ENCODE results near the gene LMOD1. TPM values are rescaled to one million over a fixed set of nuclear protein-coding genes. Genes with fewer than 3 reads are reported as not detected.
A peak's percentile ranks its signal among the peaks of the same experiment; 100 is the strongest.

Gene LMOD1
- polyA plus RNA-seq, 1 of the 3 experiments (the other 2 are of a cell fraction), result 2.7 TPM

- TF ChIP-seq PBX3 (IDR thresholded peaks at IDR 0.05), result no peak
- TF ChIP-seq JUND (IDR thresholded peaks at IDR 0.05), result peak; percentile 29; the same call in 1 of the 2 replicates
- no peak for TF ChIP-seq EZH2phosphoT487 (IDR thresholded peaks at IDR 0.05; ENCODE audit: borderline replicate concordance, low read depth)
Observed at GRCh38 chr1:201917362-201918033, 28.9 kb downstream of the LMOD1 start (continued).

GRCh38 chr1:201916649-201917249, 29.6 kb downstream of the LMOD1 start:
- no peaks in the 10 kb centered on the region for H3K27me3 ChIP-seq (ENCODE audit: insufficient read depth)
- no peaks in the 10 kb centered on the region for H3K9me3 ChIP-seq
- H3K4me3 ChIP-seq (ENCODE audit: low read depth in 2 of 2, low read length in 1 of 2), result no peak overlapping the region; a peak in 2 of 4 replicates
- WGBS (ENCODE audit: low lambda C conversion rate), result 4% methylated on average over 11 of the region's 11 CpGs
- H3K9me2 ChIP-seq, result no peaks in the 10 kb centered on the region
- H3K27ac ChIP-seq (ENCODE audit: low read depth in 2 of 2, low read length in 1 of 2), result peak overlapping the region; percentile 53 to 81
- H3K9ac ChIP-seq, result peak overlapping the region; percentile 5; the same call in 1 of the 2 replicates
- DNase-seq, result peak; percentile 84
- peak overlapping the region; percentile 69 for H3K4me2 ChIP-seq
- CTCF ChIA-PET, result interaction anchor here (0.9 to 4.2 kb wide), 7 partner anchors 18 to 87 kb away, joined by 3 to 28 read pairs (median 4); no protein-coding TSS in a partner anchor
- no peaks in the 10 kb centered on the region for H4K20me1 ChIP-seq (ENCODE audit: insufficient read depth)
- peaks cover 16 to 18% of the 10 kb centered on the region in 2 experiments for H3K4me1 ChIP-seq (ENCODE audit: control insufficient read depth in 1 of 2, insufficient read depth in 2 of 2, low read depth in 1 of 2, low read length in 1 of 2)
- H2AFZ ChIP-seq (ENCODE audit: low read depth), result peak overlapping the region; percentile 43; the same call in 1 of the 2 replicates
- POLR2A ChIA-PET, result interaction anchor here (0.8 kb wide), 1 partner anchor 12 kb away, joined by 5 read pairs; no protein-coding TSS in a partner anchor
- H3K36me3 ChIP-seq (replicated peaks in 1 of 2; ENCODE audit: control insufficient read depth in 1 of 2, insufficient read depth in 2 of 2, low read length in 1 of 2), result no peaks in the 10 kb centered on the region
- no peaks in the 10 kb centered on the region for H3K79me2 ChIP-seq (ENCODE audit: insufficient read depth)
- peaks cover 13% of the 10 kb centered on the region for H3F3A ChIP-seq (replicated peaks; ENCODE audit: insufficient read depth)
- TF ChIP-seq PBX3 (IDR thresholded peaks at IDR 0.05) (peak; percentile 64), MAX (IDR thresholded peaks at IDR 0.05; ENCODE audit: low read depth) (peak; percentile 53; the same call in 1 of the 2 replicates), ZBTB33 (IDR thresholded peaks at IDR 0.05; ENCODE audit: borderline replicate concordance, low read depth) (no peak; the same call in 1 of the 2 replicates), FOXJ3 (CRISPR knock-in tag; IDR thresholded peaks at IDR 0.05) (peak; percentile 89), JUND (IDR thresholded peaks at IDR 0.05) (peak; percentile 70; the same call in 1 of the 2 replicates), FOXM1 (IDR thresholded peaks at IDR 0.05; ENCODE audit: low read depth) (no peak), NFIC (IDR thresholded peaks at IDR 0.05; ENCODE audit: borderline replicate concordance) (peak; percentile 99), CTCF (IDR thresholded peaks at IDR 0.05) (0 out of 2 replicates have a peak, but pooled peaks have one; percentile 14), GABPA (IDR thresholded peaks at IDR 0.05; ENCODE audit: low read depth) (no peak), RFX5 (IDR thresholded peaks at IDR 0.05; ENCODE audit: low read length) (no peak), TAF1 (IDR thresholded peaks at IDR 0.05; ENCODE audit: borderline replicate concordance, low read depth, low read length) (no peak), CHD2 (IDR thresholded peaks at IDR 0.05; ENCODE audit: low read length, partially characterized antibody) (no peak), POLR2AphosphoS5 (IDR thresholded peaks at IDR 0.05; ENCODE audit: low read depth, low read length) (peak; percentile 40; the same call in 1 of the 2 replicates), YY1 (IDR thresholded peaks at IDR 0.05; ENCODE audit: low read depth) (peak; percentile 78), RCOR1 (IDR thresholded peaks at IDR 0.05; ENCODE audit: low read length) (no peak; the same call in 1 of the 2 replicates), EP300 (IDR thresholded peaks at IDR 0.05; ENCODE audit: borderline replicate concordance in 1 of 2, low read depth in 1 of 2, low read length in 1 of 2) (peak; percentile 38 to 70; a peak in 3 of 4 replicates), RAD21 (IDR thresholded peaks at IDR 0.05; ENCODE audit: low read length) (no peak), ELF1 (IDR thresholded peaks at IDR 0.05) (no peak), EZH2phosphoT487 (IDR thresholded peaks at IDR 0.05; ENCODE audit: borderline replicate concordance, low read depth) (no peak), SIN3A (IDR thresholded peaks at IDR 0.05; ENCODE audit: borderline replicate concordance, low read depth, low read length) (peak; percentile 33; the same call in 1 of the 2 replicates)
